Measurements from ENCODE around the gene KLHDC8B.
"Not testable (repeated sequence)": the region's sequence is repeated elsewhere in the genome, so short reads cannot be mapped to it uniquely, and the experiment has no call there.

The KLHDC8B gene

DNA sequence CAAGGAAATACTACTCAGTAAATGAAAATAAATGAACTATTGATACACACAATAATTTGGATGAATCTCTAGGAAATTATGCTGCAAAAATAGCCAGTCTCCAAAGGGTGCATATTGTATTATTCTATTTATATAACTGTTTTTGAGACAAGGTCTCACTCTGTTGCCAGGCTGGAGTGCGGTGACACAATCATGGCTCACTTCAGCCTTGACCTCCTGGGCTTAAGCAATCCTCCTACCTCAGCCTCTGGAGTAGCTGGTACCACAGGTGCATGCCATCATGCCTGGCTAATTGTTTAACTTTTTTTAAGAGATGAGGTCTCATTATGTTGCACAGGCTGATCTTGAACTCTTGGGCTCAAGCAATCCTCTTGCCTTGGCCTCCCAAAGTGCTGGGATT lies 12.5 kb downstream of the KLHDC8B start:
- no peak for DNase-seq (ENCODE audit: low spot score)

DNA sequence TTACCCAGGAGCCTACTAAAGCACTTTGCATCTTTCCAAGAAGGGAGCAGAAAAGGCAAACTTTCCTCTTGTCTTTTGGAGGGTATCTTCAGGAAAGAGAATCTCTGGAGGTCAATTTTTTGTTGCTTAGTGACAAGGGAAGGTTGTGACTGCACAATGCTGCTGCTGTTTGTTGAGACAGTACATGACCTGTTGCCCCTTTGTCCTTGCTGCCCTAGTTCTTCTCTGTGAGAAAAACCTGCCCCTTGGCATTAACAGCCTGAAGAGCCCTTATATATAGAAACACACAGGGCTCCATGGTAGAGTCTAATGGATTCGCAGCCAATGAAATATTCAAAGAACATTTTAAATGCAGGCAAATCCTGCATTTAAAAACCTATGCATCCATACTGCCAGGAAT lies 20.3 kb downstream of the KLHDC8B start:
- no peak for DNase-seq (ENCODE audit: low spot score)

DNA sequence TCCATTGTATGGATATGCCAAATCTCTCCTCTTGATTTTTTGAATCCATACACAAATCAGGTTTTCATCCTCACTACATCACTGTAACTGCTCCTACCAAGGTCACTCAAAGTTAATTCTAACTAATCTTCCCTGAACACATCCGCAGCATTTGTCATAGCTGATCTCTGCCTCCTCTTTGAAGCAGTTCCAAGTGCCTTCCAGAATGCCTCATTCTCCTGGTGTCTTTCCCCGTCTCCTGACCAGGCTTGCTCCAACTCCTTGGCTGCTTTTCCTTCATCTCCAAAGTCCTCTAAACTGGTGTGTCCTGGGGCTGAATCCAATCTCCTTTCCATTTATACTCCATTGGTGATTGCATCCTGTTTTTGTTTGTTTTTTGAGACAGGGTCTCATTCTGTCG lies 26.8 kb downstream of the KLHDC8B start:
- DNase-seq (ENCODE audit: low spot score): no peak

DNA sequence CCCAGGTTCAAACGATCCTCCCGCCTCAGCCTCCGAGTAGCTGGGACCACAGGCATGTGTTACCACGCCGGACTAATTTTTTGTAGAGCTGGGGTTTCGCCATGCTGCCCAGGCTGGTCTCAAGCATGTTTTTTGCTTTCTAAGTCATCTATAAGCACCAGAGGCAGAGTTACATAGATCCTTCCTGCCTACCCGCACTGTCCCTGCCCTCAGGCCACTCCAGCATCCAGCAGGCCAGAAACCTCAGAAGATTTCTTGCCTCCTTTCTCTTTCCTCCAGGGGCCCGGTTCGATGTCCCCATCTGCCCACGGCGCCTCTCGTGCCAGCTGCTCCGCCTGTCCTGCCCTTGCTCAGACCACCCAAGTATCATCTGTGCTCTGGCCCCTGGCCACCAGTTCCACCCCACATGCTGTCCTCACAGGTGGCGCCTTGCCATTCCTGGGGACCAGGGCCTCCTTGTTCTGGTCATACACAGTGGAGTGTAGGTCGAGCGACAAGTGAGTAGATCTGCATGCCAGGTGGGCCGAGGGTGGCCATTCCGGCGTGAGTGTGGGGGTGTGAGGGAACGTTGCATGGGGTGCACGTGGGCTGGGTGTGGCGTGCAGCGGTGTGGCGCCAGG lies 27.3 kb downstream of the KLHDC8B start:
- no peak for DNase-seq (ENCODE audit: low spot score)

DNA sequence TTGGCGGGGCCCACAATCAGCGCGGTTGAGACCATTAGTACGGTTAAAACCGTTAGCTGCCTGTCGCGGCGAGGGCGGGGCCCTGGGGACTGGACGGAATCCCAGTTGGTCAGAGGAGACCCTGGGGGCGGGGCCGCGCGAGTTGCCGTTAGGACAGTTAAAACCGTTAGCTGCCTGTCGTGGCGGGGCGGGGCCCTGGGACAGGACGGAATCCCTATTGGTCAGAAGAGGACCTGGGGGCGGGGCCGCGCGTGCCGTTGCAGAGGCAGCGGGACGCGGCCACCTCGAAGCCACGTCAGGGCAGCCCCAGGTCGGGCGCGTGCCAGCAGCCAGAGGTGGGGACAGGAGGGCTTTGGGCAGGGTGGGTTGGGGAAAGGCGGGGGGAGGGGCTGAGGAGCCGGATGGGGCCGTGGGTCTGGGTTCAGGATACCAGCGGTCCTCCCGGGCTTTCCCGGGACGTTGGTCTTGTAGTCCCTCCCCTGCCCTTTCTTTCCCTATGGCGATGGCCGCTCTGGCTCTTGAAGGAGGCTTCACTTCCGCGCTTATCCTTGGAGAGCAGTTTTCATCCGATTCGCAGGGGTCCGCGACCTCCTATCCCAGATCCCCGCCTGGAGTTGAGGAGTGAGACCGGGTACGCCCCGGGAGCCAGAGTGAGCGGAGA lies 28.0 kb downstream of the KLHDC8B start:
- no peak for DNase-seq (ENCODE audit: low spot score)

DNA sequence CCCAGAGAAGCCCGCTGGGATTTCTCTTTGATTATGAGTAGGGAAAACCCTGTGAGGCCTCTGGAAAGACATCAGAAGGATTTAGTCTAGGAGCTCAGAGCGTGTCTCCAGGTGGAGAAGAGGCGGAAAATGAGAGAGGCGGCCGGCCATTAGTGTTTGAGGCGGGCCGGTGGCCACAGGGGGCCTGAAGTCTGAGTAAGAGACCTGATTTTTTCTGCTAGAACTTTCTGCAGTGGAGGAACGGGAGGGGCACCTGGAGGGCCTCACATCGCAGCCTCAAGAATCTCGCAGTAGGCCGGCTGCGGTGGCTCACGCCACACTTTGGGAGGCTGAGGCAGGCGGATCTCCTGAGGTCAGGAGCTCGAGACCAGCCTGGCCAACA lies 28.5 kb downstream of the KLHDC8B start:
- no peak for DNase-seq (ENCODE audit: low spot score)

DNA sequence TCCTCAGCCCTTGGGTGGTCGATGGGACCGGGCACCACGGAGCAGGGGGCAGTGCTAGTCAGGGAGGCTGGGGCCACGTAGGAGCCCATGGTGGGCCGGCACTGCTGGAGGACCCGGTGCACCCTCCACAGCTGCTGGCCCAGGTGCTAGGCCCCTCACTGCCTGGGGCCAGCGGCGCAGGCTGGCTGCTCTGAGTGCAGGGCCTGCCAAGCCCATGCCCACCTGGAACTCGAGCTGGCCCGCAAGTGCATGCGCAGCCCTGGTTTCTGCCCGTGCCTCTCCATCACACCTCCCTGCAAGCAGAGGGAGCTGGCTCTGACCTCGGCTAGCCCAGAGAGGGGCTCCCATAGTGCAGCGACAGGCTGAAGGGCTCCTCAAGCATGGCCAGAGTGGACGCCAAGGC lies 42.1 kb downstream of the KLHDC8B start:
- DNase-seq (ENCODE audit: low spot score): no peak

DNA sequence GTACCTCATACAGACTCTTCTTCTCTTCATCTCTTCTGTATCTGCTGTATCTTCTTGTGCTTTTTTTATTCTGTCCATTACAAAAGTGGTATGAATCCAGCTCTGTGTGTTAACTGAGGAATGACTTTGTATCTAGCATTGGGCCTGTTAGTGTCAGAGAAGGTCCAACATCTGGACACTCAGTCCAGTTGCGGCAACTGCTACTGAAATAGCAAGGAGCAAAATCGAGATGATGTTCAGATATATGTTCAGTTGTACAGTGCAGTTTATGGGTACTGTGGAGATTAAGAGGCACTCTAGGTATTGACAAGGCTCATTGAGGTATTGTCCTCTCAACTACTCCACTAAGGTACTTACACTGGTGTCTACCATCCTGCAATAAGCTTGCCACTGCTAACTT lies 42.6 kb downstream of the KLHDC8B start:
- no peak for DNase-seq (ENCODE audit: low spot score)

DNA sequence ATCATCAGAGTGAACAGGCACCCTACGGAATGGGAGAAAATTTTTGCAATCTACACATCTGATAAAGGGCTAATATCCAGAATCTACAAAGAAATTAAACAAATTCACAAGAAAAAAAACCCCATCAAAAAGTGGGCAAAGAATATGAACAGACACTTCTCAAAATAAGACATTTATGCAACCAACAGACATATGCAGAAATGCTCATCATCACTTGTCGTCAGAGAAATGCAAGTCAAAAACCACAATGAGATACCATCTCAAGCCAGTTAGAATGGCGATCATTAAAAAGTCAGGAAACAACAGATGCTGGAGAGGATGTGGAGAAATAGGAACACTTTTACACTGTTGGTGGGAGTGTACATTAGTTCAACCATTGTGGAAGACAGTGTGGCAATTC lies 45.3 kb downstream of the KLHDC8B start:
- DNase-seq (ENCODE audit: low spot score): not testable (repeated sequence)

DNA sequence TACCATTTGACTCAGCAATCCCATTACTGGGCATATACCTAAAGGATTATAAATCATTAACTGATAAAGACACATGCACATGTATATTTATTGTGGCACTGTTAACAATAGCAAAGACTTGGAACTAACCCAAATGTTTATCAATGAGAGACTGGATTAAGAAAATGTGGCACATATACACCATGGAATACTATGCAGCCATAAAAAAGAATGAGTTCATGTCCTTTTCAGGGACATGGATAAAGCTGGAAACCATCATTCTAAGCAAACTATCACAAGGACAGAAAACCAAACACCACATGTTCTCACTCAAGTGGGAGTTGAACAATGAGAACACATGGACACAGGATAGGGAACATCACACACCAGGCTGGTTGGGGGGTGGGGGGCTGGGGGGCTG lies 45.7 kb downstream of the KLHDC8B start:
- not testable (repeated sequence) for DNase-seq (ENCODE audit: low spot score)

DNA sequence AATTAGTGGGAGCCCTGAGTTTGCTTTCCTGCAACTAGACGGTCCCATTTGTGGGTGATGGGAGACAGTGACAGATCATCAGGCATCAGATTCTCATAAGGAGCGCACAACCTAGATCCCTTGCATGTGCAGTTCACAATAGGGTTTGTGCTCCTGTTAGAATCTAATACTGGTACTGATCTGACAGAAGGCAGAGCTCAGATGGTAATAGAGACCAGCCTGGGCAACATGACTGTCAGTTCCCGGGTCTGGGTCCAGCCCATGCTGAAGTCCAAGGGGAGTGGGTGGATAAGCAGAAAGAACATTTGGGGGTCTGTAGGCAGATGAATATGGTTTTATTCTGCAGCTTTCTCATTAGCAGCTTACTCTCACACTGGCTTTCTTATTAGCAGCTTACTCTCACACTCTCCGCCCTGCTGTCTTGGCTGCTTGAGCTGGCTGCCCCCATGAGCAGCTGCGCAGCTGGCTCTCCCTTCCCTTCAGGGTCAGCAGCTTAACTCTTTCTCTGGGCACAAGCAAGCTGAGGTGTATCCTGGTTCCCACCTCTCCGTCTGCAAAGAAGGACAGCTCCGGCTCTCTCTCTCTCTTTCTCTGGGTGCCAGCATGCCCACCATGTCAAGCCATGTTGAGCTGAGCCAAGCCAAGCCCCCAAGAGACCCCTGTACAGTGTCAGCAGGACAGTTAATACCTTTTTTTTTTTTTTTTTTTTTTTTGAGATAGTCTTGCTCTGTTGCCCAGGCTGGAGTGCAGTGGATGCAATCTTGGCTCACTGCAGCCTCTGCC lies 46.5 kb downstream of the KLHDC8B start:
- DNase-seq (ENCODE audit: low spot score): no peak

DNA sequence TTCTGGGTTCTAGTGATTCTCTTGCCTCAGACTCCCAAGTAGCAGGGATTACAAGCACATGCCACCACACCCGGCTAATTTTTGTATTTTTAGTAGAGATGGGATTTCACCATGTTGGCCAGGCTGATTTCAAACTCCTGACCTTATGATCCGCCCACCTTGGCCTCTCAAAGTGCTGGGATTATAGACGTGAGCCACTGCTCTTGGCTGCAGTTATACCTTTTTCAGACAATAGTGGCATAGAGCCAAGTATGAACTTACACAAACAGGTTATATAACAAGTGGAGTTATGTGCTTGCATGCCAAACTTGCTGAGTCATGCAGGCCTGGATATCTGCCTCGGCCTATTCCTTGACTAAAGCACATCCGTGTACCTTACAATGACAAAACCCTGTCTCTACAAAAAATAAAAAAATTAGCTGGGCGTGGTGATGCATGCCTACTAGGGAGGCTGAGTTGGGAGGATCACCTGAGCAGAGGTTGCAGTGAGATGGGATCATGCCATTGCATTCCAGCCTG lies 47.1 kb downstream of the KLHDC8B start:
- not testable (repeated sequence) for DNase-seq (ENCODE audit: low spot score)

DNA sequence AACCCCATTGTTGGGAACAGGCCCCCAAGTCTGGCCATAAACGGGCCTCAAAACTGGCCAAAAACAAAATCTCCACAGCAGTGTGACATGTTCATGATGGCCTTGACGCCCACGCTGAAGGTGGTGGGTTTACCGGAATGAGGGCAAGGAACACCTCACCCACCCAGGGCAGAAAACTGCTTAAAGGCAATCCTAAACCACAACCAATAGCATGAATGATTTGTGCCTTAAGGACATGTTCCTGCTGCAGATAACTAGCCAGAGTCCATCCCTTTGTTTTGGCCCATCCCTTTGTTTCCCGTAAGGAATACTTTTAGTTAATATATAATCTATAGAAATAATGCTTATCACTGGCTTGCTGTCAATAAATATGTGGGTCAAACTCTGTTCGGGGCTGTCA lies 47.7 kb downstream of the KLHDC8B start:
- DNase-seq (ENCODE audit: low spot score): no peak

DNA sequence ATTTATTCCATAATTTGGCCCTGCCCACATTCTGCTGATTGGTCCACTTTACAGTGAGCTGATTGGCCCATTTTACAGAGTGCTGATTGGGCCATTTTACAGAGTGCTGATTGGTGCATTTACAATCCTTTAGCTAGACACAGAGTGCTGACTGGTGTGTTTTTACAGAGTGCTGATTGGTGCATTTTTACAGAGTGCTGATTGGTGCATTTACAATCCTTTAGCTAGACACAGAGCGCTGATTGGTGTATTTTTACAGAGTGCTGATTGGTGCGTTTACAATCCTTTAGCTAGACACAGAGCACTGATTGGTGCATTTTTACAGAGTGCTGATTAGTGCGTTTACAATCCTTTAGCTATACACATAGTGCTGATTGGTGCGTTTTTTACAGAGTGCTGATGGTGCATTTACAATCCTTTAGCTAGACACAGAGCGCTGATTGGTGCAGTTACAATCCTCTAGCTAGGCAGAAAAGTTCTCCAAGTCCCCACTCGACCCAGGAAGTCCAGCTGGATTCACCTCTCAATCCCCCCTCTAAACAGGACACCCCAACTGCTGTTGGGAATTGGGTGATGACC lies 49.7 kb downstream of the KLHDC8B start:
- not testable (repeated sequence) for DNase-seq (ENCODE audit: low spot score)

DNA sequence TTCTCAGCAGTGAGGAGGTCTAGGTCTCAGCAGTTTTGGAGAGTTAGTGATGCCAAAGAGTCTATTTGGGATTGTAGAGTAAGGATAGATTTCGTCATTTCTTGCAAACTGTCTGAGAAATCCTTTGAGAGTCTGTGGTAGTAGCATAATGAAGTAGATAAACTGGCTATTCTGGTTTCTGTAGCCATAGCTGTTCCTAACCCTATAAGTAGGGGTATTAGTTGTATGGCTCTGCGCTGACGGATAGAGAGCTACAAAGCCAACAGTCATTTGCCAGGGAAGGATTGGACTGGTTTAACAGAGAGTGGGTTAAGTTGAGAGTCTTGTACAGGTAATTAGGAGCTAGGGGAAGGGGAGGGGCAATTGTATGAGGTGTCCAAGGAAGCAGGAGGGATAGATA lies 50.6 kb downstream of the KLHDC8B start:
- no peak for DNase-seq (ENCODE audit: low spot score)
